Activated CD4-positive, alpha-beta T cell treated with anti-CD3 and anti-CD28 coated beads, Interleukin-2, Interleukin-4, amounts not matched to agents 100 ng/mL and 50 ng/mL, durations not matched to agents 16 hours and 8 hours (primary cell): ENCODE data around the gene BBS1.

Source experiments
- DNase-seq: peaks from one replicate; pipeline ENCODE4 v3.0.0-alpha.2; 2020; ENCODE audit warnings: low spot score

Gene BBS1

GRCh38 chr11:66549696-66550095, 39.3 kb downstream of the BBS1 start:
- no peak for DNase-seq

- DNase-seq: no peak
Observed at GRCh38 chr11:66550887-66551286, 40.5 kb downstream of the BBS1 start.

GRCh38 chr11:66554602-66555001, 44.2 kb downstream of the BBS1 start:
- DNase-seq: no peak

GRCh38 chr11:66555416-66555815, 45.0 kb downstream of the BBS1 start:
- DNase-seq: no peak

GRCh38 chr11:66556086-66556485, 45.7 kb downstream of the BBS1 start:
- DNase-seq: no peak

- DNase-seq: no peak
Observed at GRCh38 chr11:66557733-66558326, 47.4 kb downstream of the BBS1 start.

GRCh38 chr11:66559142-66559865, 48.9 kb downstream of the BBS1 start:
- DNase-seq: no peak

- DNase-seq: no peak
Observed at GRCh38 chr11:66559866-66560676, 49.6 kb downstream of the BBS1 start.

- no peak for DNase-seq
Observed at GRCh38 chr11:66561178-66561974, 50.9 kb downstream of the BBS1 start.

- no peak for DNase-seq
Observed at GRCh38 chr11:66561975-66562248, 51.5 kb downstream of the BBS1 start.

GRCh38 chr11:66562275-66562674, 51.8 kb downstream of the BBS1 start:
- no peak for DNase-seq

- DNase-seq: no peak
Observed at GRCh38 chr11:66562907-66563583, 52.6 kb downstream of the BBS1 start.

GRCh38 chr11:66563832-66564231, 53.4 kb downstream of the BBS1 start:
- no peak for DNase-seq

- DNase-seq: no peak
Observed at GRCh38 chr11:66564538-66564937, 54.1 kb downstream of the BBS1 start.

GRCh38 chr11:66564984-66565383, 54.5 kb downstream of the BBS1 start:
- DNase-seq: no peak

- no peak for DNase-seq
Observed at GRCh38 chr11:66566221-66566620, 55.8 kb downstream of the BBS1 start.

GRCh38 chr11:66567787-66568123, 57.3 kb downstream of the BBS1 start:
- no peak for DNase-seq

GRCh38 chr11:66568124-66568916, 57.9 kb downstream of the BBS1 start, which contains the start of gene CTSF:
Gene CTSF, minus strand, starts transcription at chr11:66568606. Its CDS starts 120 bp downstream, at chr11:66568486.
- DNase-seq: peak; percentile 66

GRCh38 chr11:66569076-66569475, 58.6 kb downstream of the BBS1 start:
- DNase-seq: no peak

GRCh38 chr11:66570079-66570849, 59.8 kb downstream of the BBS1 start:
- DNase-seq: no peak
